HepG2 (cell line): ENCODE results near the gene FAM156B. TPM values are rescaled to one million over a fixed set of nuclear protein-coding genes. Genes with fewer than 3 reads are reported as not detected.

ENCODE experiments used
- ATAC-seq: fragments of 200-7000 bp; cut with Tn5 transposase; 3 replicates; pipeline ENCODE4 v1.9.1; 2020; ENCODE audit warnings: mild to moderate bottlenecking, moderate library complexity
- BruUV-seq: library from RNA; stranded (reverse); fragments of 400-500 nt; replicated peaks from 2 replicates; lab custom pipeline; 2021; lab: Mats Ljungman, UMichigan
- CTCF ChIA-PET: fragments of 300-600 bp; formaldehyde crosslinking; extraction: SDS; loops from one replicate; lab custom pipeline; 2021; ENCODE audit warnings: low total read pairs, inconsistent platforms, low intra/inter-chr PET ratio; lab: Yijun Ruan, JAX
- POLR2A ChIA-PET: fragments of 350-600 bp; sonication (Branson Sonifier 250); formaldehyde crosslinking; loops from one replicate; lab custom pipeline; 2020; ENCODE audit warnings: antibody characterized with exemption, inconsistent platforms; lab: Yijun Ruan, JAX
- DNase-seq: peaks from one replicate; pipeline ENCODE4 v3.0.0-alpha.2; 2015; ENCODE audit warnings: low spot score
- FAIRE-seq: peaks from 3 replicates; lab custom pipeline; 2011; peaks lifted over from hg19 to GRCh38; lab: Jason Lieb, UNC
- H2AFZ ChIP-seq: one replicate; pipeline ENCODE4 v1.6.1; 2011; ENCODE audit warnings: low read length, inconsistent platforms
- H3K27ac ChIP-seq: fragments of 300-600 bp; 3 replicates; pipeline ENCODE4 v1.8.0; 2011; ENCODE audit warnings: mixed run types, mild to moderate bottlenecking, mixed read lengths, low read length, inconsistent platforms; ENCODE audit not compliant: insufficient read depth; ENCODE audit errors: extremely low read length
- H3K27me3 ChIP-seq, 2 experiments: fragments of 200-600 bp in 1 of 2; 2 replicates in 1 of 2; 3 replicates in 1 of 2; pipeline versions ENCODE4 v1.6.0 to v1.8.0; 2011; ENCODE audit warnings: low read length in 2 of 2, mild to moderate bottlenecking in 2 of 2, moderate library complexity in 2 of 2, inconsistent platforms in 1 of 2; ENCODE audit not compliant: insufficient read depth in 2 of 2, control insufficient read depth in 1 of 2
- H3K36me3 ChIP-seq, 2 experiments: fragments of 200-600 bp in 1 of 2; replicated peaks in 1 of 2; 2 replicates in 1 of 2; 3 replicates in 1 of 2; pipeline versions ENCODE4 v1.5.1 to v1.8.0; 2011; ENCODE audit warnings: low read length in 2 of 2, inconsistent platforms in 1 of 2; ENCODE audit not compliant: insufficient read depth in 2 of 2, control insufficient read depth in 1 of 2
- H3K4me1 ChIP-seq: 2 replicates; pipeline ENCODE4 v1.5.1; 2012; ENCODE audit warnings: low read length, inconsistent platforms; ENCODE audit not compliant: insufficient read depth
- H3K4me2 ChIP-seq: 2 replicates; pipeline ENCODE4 v1.6.0; 2011; ENCODE audit warnings: low read depth, low read length, inconsistent platforms
- H3K4me3 ChIP-seq, 3 experiments: fragments of 200-600 bp in 1 of 3; sonication (generic), shearing (Covaris generic) in 1 of 3; replicated peaks in 1 of 3; 2 replicates each; pipeline ENCODE4 v1.5.1; 2011 to 2016; ENCODE audit warnings: low read length in 3 of 3, inconsistent platforms in 2 of 3, low read depth in 2 of 3, mild to moderate bottlenecking in 2 of 3, control low read depth in 1 of 3, mixed read lengths in 1 of 3; ENCODE audit not compliant: insufficient read depth in 1 of 3
- H3K79me2 ChIP-seq: one replicate; pipeline ENCODE4 v1.6.1; 2011; ENCODE audit warnings: low read length, inconsistent platforms; ENCODE audit not compliant: insufficient read depth
- H3K9ac ChIP-seq: 2 replicates; pipeline ENCODE4 v1.6.0; 2011; ENCODE audit warnings: mild to moderate bottlenecking, low read depth, low read length, inconsistent platforms; ENCODE audit not compliant: insufficient read depth
- H3K9me3 ChIP-seq: 2 replicates; pipeline ENCODE4 v1.5.1; 2012; ENCODE audit warnings: mild to moderate bottlenecking, low read length
- H4K20me1 ChIP-seq: 2 replicates; pipeline ENCODE4 v1.6.0; 2011; ENCODE audit warnings: inconsistent platforms, mild to moderate bottlenecking, low read length, moderate library complexity; ENCODE audit not compliant: insufficient read depth
- KAT8 ChIP-seq: IDR thresholded peaks from 2 replicates; pipeline ENCODE4 v1.6.1; 2016; ENCODE audit warnings: missing genetic modification reagents, missing compliant biosample characterization
- KLF9 ChIP-seq: IDR thresholded peaks from 2 replicates; pipeline ENCODE4 v1.6.1; 2016; ENCODE audit warnings: low read depth
- NONO ChIP-seq, 2 experiments: fragments of 450-650 bp in 1 of 2; sonication (generic) in 1 of 2; formaldehyde crosslinking in 1 of 2; IDR thresholded peaks in 1 of 2; conservative IDR thresholded peaks in 1 of 2; 2 replicates each; pipeline versions ENCODE4 v1.6.1 to v1.8.0; 2017 to 2022; ENCODE audit warnings: mild to moderate bottlenecking in 1 of 2, missing genetic modification reagents in 1 of 2, moderate library complexity in 1 of 2
- PLSCR1 ChIP-seq: sonication (generic); formaldehyde crosslinking; IDR thresholded peaks from 2 replicates; pipeline ENCODE4 v1.5.0; 2020; ENCODE audit warnings: missing genetic modification reagents, mild to moderate bottlenecking, borderline replicate concordance
- ZNF501 ChIP-seq: sonication (generic); formaldehyde crosslinking; IDR thresholded peaks from 2 replicates; pipeline ENCODE4 v1.5.1; 2020; ENCODE audit warnings: mild to moderate bottlenecking, moderate library complexity, missing genetic modification reagents
- ZNF550 ChIP-seq: sonication (generic); formaldehyde crosslinking; IDR thresholded peaks from 2 replicates; pipeline ENCODE4 v1.4.0; 2020; ENCODE audit warnings: mild to moderate bottlenecking, missing genetic modification reagents, borderline replicate concordance
- ZNF670 ChIP-seq: sonication (generic); formaldehyde crosslinking; IDR thresholded peaks from 2 replicates; pipeline ENCODE4 v1.8.0; 2022; ENCODE audit warnings: mild to moderate bottlenecking, missing genetic modification reagents, borderline replicate concordance
- ZNF841 ChIP-seq: sonication (generic); formaldehyde crosslinking; IDR thresholded peaks from 2 replicates; pipeline ENCODE4 v1.8.1; 2023; ENCODE audit warnings: missing genetic modification reagents, borderline replicate concordance
- WGBS: methylation state at CpG from one replicate; pipeline ENCODE4 v1.1.6; 2017; ENCODE audit warnings: low lambda C conversion rate; 5-methylcytosine and 5-hydroxymethylcytosine counted together
- in situ Hi-C: cut with HindIII; loops from 2 replicates; pipeline ENCODE4 v1.10.0; 2017; ENCODE audit warnings: low pct_unique_long_range_greater_than_20kb; ENCODE audit not compliant: extremely low pct_ligation_motif_present
- intact Hi-C: fragments of 100-400 bp; cut with micrococcal nuclease; formaldehyde crosslinking; loops from one replicate; pipeline ENCODE4 v1.10.0; 2022; ENCODE audit not compliant: unreplicated experiment
- polyA plus RNA-seq, 8 experiments: library from polyadenylated mRNA; depleted of rRNA in 3 of 8; stranded (reverse) in 7 of 8; unstranded in 1 of 8; fragments of >200 nt; fragmentation: Illumina TruSeq in 4 of 8; extraction: Trizol in 4 of 8; gene quantifications; 2 replicates each; pipeline versions ENCODE4 v1.2.1 to v1.2.3, GENCODE V29; 2011 to 2016; ENCODE audit warnings: low read depth in 4 of 8, missing spikeins in 1 of 8, mixed read lengths in 1 of 8; ENCODE audit not compliant: insufficient read depth in 1 of 8
- total RNA-seq, 5 experiments: library from RNA; depleted of rRNA; stranded (reverse); fragments of >200 nt; fragmentation: Illumina TruSeq; extraction: Trizol; gene quantifications; 2 replicates each; pipeline ENCODE4 v1.2.3, GENCODE V29; 2016; ENCODE audit warnings: low read depth in 1 of 5
- TF ChIP-seq, protein P1 (sequence below): sonication (generic); formaldehyde crosslinking; IDR thresholded peaks from 2 replicates; pipeline ENCODE4 v1.9.0; 2021; ENCODE audit warnings: missing genetic modification reagents, borderline replicate concordance
- TF ChIP-seq, protein P2 (sequence below): sonication (generic); formaldehyde crosslinking; IDR thresholded peaks from 2 replicates; pipeline ENCODE4 v1.4.0; 2020; ENCODE audit warnings: mild to moderate bottlenecking, missing genetic modification reagents

The FAM156B gene
- total and polyA plus RNA-seq, 2 of the 13 experiments (the other 11 are each of a cell fraction or from before 2014, with no cell fraction given), result 7.8 to 82.1 TPM

GRCh38 chrX:52867610-52868348 is 29.4 kb upstream of the FAM156B start, which contains the start of gene XAGE3:
Gene XAGE3, minus strand, starts transcription at chrX:52868083. Its CDS starts 950 bp downstream, at chrX:52867133.
- intact Hi-C loops, result no loop called here
- TF ChIP-seq ZNF501 (CRISPR knock-in tag), result no peak
- no peak for TF ChIP-seq ZNF841 (CRISPR knock-in tag)
- no peak for TF ChIP-seq KAT8 (CRISPR knock-in tag)
- TF ChIP-seq ZNF550 (CRISPR knock-in tag), result no peak
- TF ChIP-seq, protein P1, sequence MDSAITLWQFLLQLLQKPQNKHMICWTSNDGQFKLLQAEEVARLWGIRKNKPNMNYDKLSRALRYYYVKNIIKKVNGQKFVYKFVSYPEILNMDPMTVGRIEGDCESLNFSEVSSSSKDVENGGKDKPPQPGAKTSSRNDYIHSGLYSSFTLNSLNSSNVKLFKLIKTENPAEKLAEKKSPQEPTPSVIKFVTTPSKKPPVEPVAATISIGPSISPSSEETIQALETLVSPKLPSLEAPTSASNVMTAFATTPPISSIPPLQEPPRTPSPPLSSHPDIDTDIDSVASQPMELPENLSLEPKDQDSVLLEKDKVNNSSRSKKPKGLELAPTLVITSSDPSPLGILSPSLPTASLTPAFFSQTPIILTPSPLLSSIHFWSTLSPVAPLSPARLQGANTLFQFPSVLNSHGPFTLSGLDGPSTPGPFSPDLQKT (CRISPR knock-in tag), result no peak
- no peak for TF ChIP-seq PLSCR1 (CRISPR knock-in tag)
- no peak for TF ChIP-seq KLF9
- TF ChIP-seq, protein P2, sequence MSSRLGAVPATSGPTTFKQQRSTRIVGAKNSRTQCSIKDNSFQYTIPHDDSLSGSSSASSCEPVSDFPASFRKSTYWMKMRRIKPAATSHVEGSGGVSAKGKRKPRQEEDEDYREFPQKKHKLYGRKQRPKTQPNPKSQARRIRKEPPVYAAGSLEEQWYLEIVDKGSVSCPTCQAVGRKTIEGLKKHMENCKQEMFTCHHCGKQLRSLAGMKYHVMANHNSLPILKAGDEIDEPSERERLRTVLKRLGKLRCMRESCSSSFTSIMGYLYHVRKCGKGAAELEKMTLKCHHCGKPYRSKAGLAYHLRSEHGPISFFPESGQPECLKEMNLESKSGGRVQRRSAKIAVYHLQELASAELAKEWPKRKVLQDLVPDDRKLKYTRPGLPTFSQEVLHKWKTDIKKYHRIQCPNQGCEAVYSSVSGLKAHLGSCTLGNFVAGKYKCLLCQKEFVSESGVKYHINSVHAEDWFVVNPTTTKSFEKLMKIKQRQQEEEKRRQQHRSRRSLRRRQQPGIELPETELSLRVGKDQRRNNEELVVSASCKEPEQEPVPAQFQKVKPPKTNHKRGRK (CRISPR knock-in tag), result no peak
- TF ChIP-seq NONO (IDR thresholded peaks at IDR 0.05), result no peak
- no peak for TF ChIP-seq NONO (CRISPR knock-in tag; conservative IDR thresholded peaks at IDR 0.05)
- no peak for TF ChIP-seq ZNF670
- FAIRE-seq, result no peak

More at GRCh38 chrX:52867610-52868348, 29.4 kb upstream of the FAM156B start, which contains the start of gene XAGE3:
- no peak within 1 kb of the TSS for H3K27ac ChIP-seq
- in situ Hi-C loops, result no loop called here
- H3K4me3 ChIP-seq, result no peak within 1 kb of the TSS
- H4K20me1 ChIP-seq, result no peaks in the 10 kb centered on the region
- no peak within 1 kb of the TSS for H2AFZ ChIP-seq
- DNase-seq, result no peak
- ATAC-seq, result no peak
- no peaks in the 10 kb centered on the region for H3K9me3 ChIP-seq
- CTCF ChIA-PET, result no interaction called here
- H3K9ac ChIP-seq, result no peak within 1 kb of the TSS
- BruUV-seq, result no TSS peak
- H3K27me3 ChIP-seq, result no peaks in the 10 kb centered on the region
- no peaks in the 10 kb centered on the region for H3K36me3 ChIP-seq
- H3K79me2 ChIP-seq, result no peaks in the 10 kb centered on the region
- no peaks in the 10 kb centered on the region for H3K4me1 ChIP-seq
- H3K4me2 ChIP-seq, result no peak within 1 kb of the TSS
- POLR2A ChIA-PET, result no interaction called here
- 74% methylated on average over 13 of the region's 35 CpGs for WGBS
